GM23248 (cell line): Measurements from ENCODE around the gene CCDC47. TPM values are rescaled to one million over a fixed set of nuclear protein-coding genes. Genes with fewer than 3 reads are reported as not detected.

ENCODE experiments used
- DNase-seq: peaks from one replicate; pipeline ENCODE4 v3.0.0-alpha.2; 2015
- H2AFZ ChIP-seq: fragments of 200-600 bp; sonication (generic); 2 replicates; pipeline ENCODE4 v1.6.1; 2016; ENCODE audit warnings: antibody characterized with exemption
- H3F3A ChIP-seq: fragments of 200-600 bp; sonication (generic); 2 replicates; pipeline ENCODE4 v1.6.1; 2016; ENCODE audit warnings: mild to moderate bottlenecking, antibody characterized with exemption, mixed run types; ENCODE audit not compliant: insufficient read depth
- H3K27ac ChIP-seq: fragments of 200-600 bp; sonication (generic); 2 replicates; pipeline ENCODE4 v1.5.1; 2016; ENCODE audit warnings: mild to moderate bottlenecking
- H3K27me3 ChIP-seq: fragments of 200-600 bp; sonication (generic); replicated peaks from 2 replicates; pipeline ENCODE4 v1.6.1; 2016; ENCODE audit warnings: mild to moderate bottlenecking; ENCODE audit not compliant: insufficient read depth
- H3K36me3 ChIP-seq: fragments of 200-600 bp; sonication (generic); 2 replicates; pipeline ENCODE4 v1.6.1; 2016; ENCODE audit warnings: low read depth, mild to moderate bottlenecking
- H3K4me1 ChIP-seq: fragments of 200-600 bp; sonication (generic); 2 replicates; pipeline ENCODE4 v1.6.1; 2016; ENCODE audit warnings: mild to moderate bottlenecking; ENCODE audit not compliant: insufficient read depth
- H3K4me2 ChIP-seq: fragments of 200-600 bp; sonication (generic); one replicate; pipeline ENCODE4 v1.6.1; 2016; ENCODE audit warnings: mild to moderate bottlenecking; ENCODE audit not compliant: unreplicated experiment
- H3K4me3 ChIP-seq: fragments of 200-600 bp; sonication (generic); 2 replicates; pipeline ENCODE4 v1.5.1; 2016; ENCODE audit warnings: mild to moderate bottlenecking
- H3K79me2 ChIP-seq: fragments of 200-600 bp; sonication (generic); 2 replicates; pipeline ENCODE4 v1.6.1; 2016; ENCODE audit warnings: mild to moderate bottlenecking; ENCODE audit not compliant: insufficient read depth
- H3K9ac ChIP-seq: fragments of 200-600 bp; sonication (generic); 2 replicates; pipeline ENCODE4 v1.6.1; 2016; ENCODE audit warnings: mild to moderate bottlenecking
- H3K9me2 ChIP-seq: fragments of 200-600 bp; sonication (generic); 2 replicates; pipeline ENCODE4 v1.6.1; 2016; ENCODE audit warnings: mixed run types, mild to moderate bottlenecking, moderate library complexity; ENCODE audit not compliant: insufficient read depth
- H3K9me3 ChIP-seq: fragments of 200-600 bp; sonication (generic); one replicate; pipeline ENCODE4 v1.6.1; 2017; ENCODE audit warnings: low read depth
- H4K20me1 ChIP-seq: fragments of 200-600 bp; sonication (generic); 2 replicates; pipeline ENCODE4 v1.6.0; 2016; ENCODE audit not compliant: insufficient read depth
- EZH2 ChIP-seq: fragments of 200-600 bp; sonication (generic); IDR thresholded peaks from 2 replicates; pipeline ENCODE4 v1.6.1; 2018; ENCODE audit warnings: antibody characterized with exemption, mild to moderate bottlenecking; ENCODE audit not compliant: insufficient read depth, poor library complexity, severe bottlenecking
- EZH2phosphoT487 ChIP-seq: fragments of 200-600 bp; sonication (generic); IDR thresholded peaks from 2 replicates; pipeline ENCODE4 v1.6.1; 2018; ENCODE audit warnings: antibody characterized with exemption, moderate library complexity, mild to moderate bottlenecking, low read depth; ENCODE audit not compliant: insufficient read depth
- WGBS, 2 experiments: methylation state at CpG; one replicate each; pipeline ENCODE4 v1.1.6; 2015 to 2017; ENCODE audit warnings: low lambda C conversion rate in 2 of 2, low coverage in 1 of 2; ENCODE audit errors: missing lambda C conversion rate in 2 of 2; 5-methylcytosine and 5-hydroxymethylcytosine counted together
- in situ Hi-C: fragments of 300-500 bp; cut with MboI; formaldehyde crosslinking; loops from 2 replicates; pipeline ENCODE4 v1.15.0; 2020
- polyA plus RNA-seq: library from polyadenylated mRNA; unstranded; fragments of >200 nt; fragmentation: Nextera tagmentation; extraction: Ambion mirVana; gene quantifications from 2 replicates; pipeline ENCODE4 v1.2.1, GENCODE V29; 2016
- total RNA-seq: library from RNA; depleted of rRNA; stranded (reverse); fragments of >200 nt; shearing (Covaris generic); gene quantifications from 2 replicates; pipeline ENCODE4 v1.2.3, GENCODE V29; 2014

Gene CCDC47
- total and polyA plus RNA-seq, 2 experiments from 2014 or later = 60.5 to 72.2 TPM

DNA sequence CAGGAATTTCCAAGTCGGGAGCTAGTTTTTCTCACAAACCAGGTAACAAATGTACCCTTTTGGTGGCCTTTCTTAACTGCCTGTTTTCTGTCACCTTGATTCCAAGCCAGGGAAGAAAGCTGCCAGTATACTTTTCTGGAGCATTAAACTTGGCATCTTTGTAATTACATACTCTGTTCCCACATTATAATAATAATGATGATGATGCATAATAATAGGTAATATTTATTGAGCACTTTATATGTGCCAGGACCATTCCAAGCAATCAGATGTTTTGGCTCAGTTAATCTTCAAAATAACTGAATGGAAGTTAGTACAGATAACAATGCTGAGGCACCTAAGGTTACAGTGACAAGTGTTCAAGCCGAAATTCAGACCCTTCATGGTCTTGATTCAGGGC is 42.7 kb upstream of the CCDC47 start:
- H3K4me2 ChIP-seq = no peak overlapping the region
- no peak overlapping the region for H2AFZ ChIP-seq
- H3K79me2 ChIP-seq = peaks cover 41% of the 10 kb centered on the region
- peaks cover 89% of the 10 kb centered on the region for H3F3A ChIP-seq
- peak overlapping the region; percentile 23; the same call in 1 of the 2 replicates for H3K27ac ChIP-seq
- in situ Hi-C loops = no loop called here
- 81 to 91% methylated on average over 2 of the region's 2 CpGs for WGBS, 2 experiments
- peaks cover 93% of the 10 kb centered on the region for H3K36me3 ChIP-seq
- H3K4me3 ChIP-seq = no peak overlapping the region
- H4K20me1 ChIP-seq = no peaks in the 10 kb centered on the region
- no peak for DNase-seq
- no peaks in the 10 kb centered on the region for H3K27me3 ChIP-seq
- no peaks in the 10 kb centered on the region for H3K9me2 ChIP-seq
- peaks cover 4% of the 10 kb centered on the region; the same call in 1 of the 2 replicates for H3K4me1 ChIP-seq
- TF ChIP-seq EZH2 (no peak), EZH2phosphoT487 (no peak)
- H3K9ac ChIP-seq = peak overlapping the region; percentile 29; the same call in 1 of the 2 replicates
- H3K9me3 ChIP-seq = no peaks in the 10 kb centered on the region

DNA sequence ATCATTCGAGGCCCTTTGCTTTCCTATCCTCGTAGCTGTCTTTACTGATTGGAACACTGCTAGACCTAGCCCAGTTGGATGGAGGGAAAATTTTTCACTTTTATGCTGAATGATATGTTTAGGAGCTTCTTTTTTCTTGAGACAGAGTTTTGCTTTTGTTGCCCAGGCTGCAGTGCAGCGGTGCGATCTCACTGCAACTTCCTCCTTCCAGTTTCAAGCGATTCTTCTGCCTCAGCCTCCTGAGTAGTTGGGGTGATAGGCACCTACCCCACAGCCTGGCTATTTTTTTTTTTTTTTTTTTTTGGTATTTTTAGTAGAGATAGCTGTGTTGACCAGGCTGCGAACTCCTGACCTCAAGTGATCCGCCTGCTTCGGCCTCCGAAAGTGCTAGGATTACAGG is 36.6 kb upstream of the CCDC47 start:
- Histone ChIP-seq H4K20me1 (no peaks in the 10 kb centered on the region), H3K9ac (no peak overlapping the region), H2AFZ (no peak overlapping the region), H3K9me2 (no peaks in the 10 kb centered on the region), H3K4me3 (no peak overlapping the region), H3K79me2 (peaks cover 67% of the 10 kb centered on the region), H3F3A (peaks cover 40% of the 10 kb centered on the region), H3K4me2 (no peak overlapping the region), H3K9me3 (no peaks in the 10 kb centered on the region), H3K27ac (no peak overlapping the region), H3K36me3 (peaks cover 95% of the 10 kb centered on the region), H3K4me1 (no peaks in the 10 kb centered on the region), H3K27me3 (no peaks in the 10 kb centered on the region)
- in situ Hi-C loops = no loop called here
- DNase-seq = no peak
- TF ChIP-seq EZH2phosphoT487 (no peak), EZH2 (no peak)
- 88 to 94% methylated on average over 9 of the region's 9 CpGs for WGBS, 2 experiments

DNA sequence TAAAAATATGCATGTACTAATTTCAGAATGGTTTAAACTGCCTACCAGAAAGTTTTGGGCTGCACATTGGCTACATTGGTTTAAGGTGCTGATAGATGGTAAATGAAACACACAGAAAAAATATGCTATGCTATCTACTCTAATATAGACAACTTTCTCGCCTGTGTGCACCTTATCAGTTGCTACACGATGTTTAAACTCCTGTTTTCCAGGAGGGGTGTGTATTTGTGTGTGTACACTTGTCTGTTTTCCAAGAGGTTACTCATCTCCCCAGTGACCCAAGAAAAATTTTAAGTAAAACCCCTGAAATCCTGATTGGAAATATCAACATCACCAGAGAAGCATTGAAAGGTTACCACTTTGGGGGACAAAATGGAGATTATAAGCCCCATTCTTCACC is 32.2 kb upstream of the CCDC47 start:
- H3F3A ChIP-seq = peaks cover 4% of the 10 kb centered on the region; the same call in 1 of the 2 replicates
- H3K9ac ChIP-seq = no peak overlapping the region
- no peaks in the 10 kb centered on the region for H3K4me1 ChIP-seq
- no peak overlapping the region for H2AFZ ChIP-seq
- H3K79me2 ChIP-seq = peaks cover 88% of the 10 kb centered on the region
- H3K27me3 ChIP-seq = no peaks in the 10 kb centered on the region
- no peak overlapping the region for H3K4me2 ChIP-seq
- H4K20me1 ChIP-seq = no peaks in the 10 kb centered on the region
- DNase-seq = no peak
- H3K27ac ChIP-seq = no peak overlapping the region
- in situ Hi-C loops = no loop called here
- peaks cover 95% of the 10 kb centered on the region for H3K36me3 ChIP-seq
- 93 to 100% methylated on average over 2 of the region's 2 CpGs for WGBS, 2 experiments
- no peak for TF ChIP-seq EZH2
- TF ChIP-seq EZH2phosphoT487 = no peak
- no peaks in the 10 kb centered on the region for H3K9me3 ChIP-seq
- H3K4me3 ChIP-seq = no peak overlapping the region
- H3K9me2 ChIP-seq = no peaks in the 10 kb centered on the region

DNA sequence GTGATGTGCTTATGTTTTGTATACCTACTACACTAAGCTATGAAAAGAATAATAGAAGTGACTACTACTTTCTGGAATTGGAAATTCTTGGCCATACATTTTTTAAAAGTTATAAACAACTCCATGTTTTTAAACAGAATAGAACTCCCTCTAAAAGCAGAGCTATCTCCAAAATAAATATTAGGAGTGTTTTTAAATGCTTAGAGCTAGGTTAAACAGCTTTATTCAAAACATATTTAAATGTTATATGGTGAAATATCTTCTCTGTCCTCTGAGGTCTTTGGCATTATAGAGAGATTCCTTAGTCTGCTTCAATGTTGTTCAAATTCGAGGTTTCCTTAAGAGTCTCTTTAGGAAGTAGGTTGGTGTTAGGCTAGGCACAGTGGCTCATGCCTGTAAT is 30.9 kb upstream of the CCDC47 start:
- no peaks in the 10 kb centered on the region; the same call in 1 of the 2 replicates for H3F3A ChIP-seq
- no peak overlapping the region for H3K4me2 ChIP-seq
- H3K27ac ChIP-seq = no peak overlapping the region
- no peak overlapping the region for H3K4me3 ChIP-seq
- no peak overlapping the region for H2AFZ ChIP-seq
- TF ChIP-seq EZH2 (no peak), EZH2phosphoT487 (no peak)
- H3K79me2 ChIP-seq = peaks cover 96% of the 10 kb centered on the region
- in situ Hi-C loops = no loop called here
- H3K27me3 ChIP-seq = no peaks in the 10 kb centered on the region
- no peaks in the 10 kb centered on the region for H3K9me2 ChIP-seq
- H3K9ac ChIP-seq = no peak overlapping the region
- H3K9me3 ChIP-seq = no peaks in the 10 kb centered on the region
- peaks cover 95% of the 10 kb centered on the region for H3K36me3 ChIP-seq
- H3K4me1 ChIP-seq = no peaks in the 10 kb centered on the region
- WGBS, 2 experiments = 92 to 97% methylated on average over 1 of the region's 1 CpG
- H4K20me1 ChIP-seq = no peaks in the 10 kb centered on the region
- no peak for DNase-seq

DNA sequence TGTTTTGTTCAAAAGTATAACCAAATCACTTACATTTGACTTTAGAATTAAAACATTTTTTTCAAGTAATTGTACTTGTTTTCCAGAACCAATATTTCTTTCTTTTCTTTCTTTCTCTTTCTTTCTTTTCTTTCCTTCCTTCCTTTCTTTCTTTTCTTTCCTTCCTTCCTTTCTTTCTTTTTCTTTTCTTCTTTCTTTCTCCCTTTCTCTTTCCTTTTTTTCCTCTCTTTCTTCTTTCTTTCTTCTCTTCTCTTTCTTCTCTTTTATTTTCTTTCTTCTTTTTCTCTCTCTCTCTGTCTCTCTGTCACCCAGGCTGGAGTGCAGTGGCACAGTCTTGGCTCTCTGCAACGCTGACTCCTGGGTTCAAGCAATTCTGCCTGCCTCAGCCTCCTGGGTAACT is 27.4 kb upstream of the CCDC47 start:
- in situ Hi-C loops = no loop called here
- peaks cover 94% of the 10 kb centered on the region for H3K36me3 ChIP-seq
- no peak overlapping the region for H3K4me2 ChIP-seq
- H2AFZ ChIP-seq = no peak overlapping the region
- no peaks in the 10 kb centered on the region for H3K9me3 ChIP-seq
- no peaks in the 10 kb centered on the region for H3K27me3 ChIP-seq
- H3K9ac ChIP-seq = no peak overlapping the region
- no peaks in the 10 kb centered on the region for H3K4me1 ChIP-seq
- no peaks in the 10 kb centered on the region for H4K20me1 ChIP-seq
- peaks cover 98% of the 10 kb centered on the region for H3K79me2 ChIP-seq
- H3K4me3 ChIP-seq = no peak overlapping the region
- no peak overlapping the region for H3K27ac ChIP-seq
- WGBS, 2 experiments = 89 to 100% methylated on average over 1 of the region's 1 CpG
- peaks cover 13% of the 10 kb centered on the region; the same call in 1 of the 2 replicates for H3F3A ChIP-seq
- no peak for DNase-seq
- no peaks in the 10 kb centered on the region for H3K9me2 ChIP-seq
- TF ChIP-seq EZH2phosphoT487 (no peak), EZH2 (no peak)
